ENCODE measurements around the gene MOB3A. TPM values are rescaled to one million over a fixed set of nuclear protein-coding genes. Genes with fewer than 3 reads are reported as not detected.

Gene MOB3A
- total RNA-seq, 1 donor from 2014 or later: 24.4 TPM

DNA sequence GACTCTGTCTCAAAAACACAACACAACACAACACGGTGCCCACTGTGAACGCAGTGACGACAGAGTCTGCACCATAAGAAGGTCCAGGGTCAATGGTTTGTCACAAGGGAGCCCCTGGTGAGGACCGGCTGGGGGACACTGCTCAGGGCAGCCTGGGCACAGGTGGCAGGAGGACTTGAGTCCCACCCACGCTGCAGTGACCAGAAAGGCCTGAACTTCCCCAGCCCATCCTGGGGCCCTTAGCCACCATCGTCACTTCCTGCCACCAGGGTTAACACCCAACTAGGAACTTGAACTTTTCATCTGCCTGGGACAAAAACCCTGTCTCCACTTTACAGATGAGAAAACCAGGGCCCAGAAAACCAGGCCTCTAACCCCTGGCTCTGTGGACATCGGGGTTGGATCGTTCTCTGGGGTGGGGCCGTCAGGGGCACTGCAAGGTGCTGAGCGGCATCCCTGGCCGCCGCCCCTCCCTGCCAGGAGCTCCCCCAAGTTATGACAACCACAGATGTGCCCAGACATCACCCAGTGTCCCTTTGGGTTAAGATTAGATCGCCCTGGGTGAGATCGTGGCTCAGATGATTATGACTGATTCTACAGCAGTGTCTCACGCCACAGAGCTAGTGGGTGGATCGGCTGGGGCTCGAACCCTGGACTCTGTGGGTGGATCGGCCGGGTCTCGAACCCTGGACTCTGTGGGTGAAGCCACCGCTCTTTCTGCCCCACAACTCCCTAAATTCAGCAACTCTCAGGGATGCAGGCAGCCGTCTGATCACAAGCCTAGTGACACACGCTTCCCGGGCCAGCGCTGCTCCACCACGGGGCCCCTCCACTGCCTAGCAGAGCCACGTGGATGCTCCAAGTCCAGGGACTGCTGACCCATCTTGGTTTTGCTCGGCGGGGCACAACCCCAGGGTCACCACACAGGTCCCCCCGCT, 14.0 kb downstream of the MOB3A start:
- DNase-seq: no peak

DNA sequence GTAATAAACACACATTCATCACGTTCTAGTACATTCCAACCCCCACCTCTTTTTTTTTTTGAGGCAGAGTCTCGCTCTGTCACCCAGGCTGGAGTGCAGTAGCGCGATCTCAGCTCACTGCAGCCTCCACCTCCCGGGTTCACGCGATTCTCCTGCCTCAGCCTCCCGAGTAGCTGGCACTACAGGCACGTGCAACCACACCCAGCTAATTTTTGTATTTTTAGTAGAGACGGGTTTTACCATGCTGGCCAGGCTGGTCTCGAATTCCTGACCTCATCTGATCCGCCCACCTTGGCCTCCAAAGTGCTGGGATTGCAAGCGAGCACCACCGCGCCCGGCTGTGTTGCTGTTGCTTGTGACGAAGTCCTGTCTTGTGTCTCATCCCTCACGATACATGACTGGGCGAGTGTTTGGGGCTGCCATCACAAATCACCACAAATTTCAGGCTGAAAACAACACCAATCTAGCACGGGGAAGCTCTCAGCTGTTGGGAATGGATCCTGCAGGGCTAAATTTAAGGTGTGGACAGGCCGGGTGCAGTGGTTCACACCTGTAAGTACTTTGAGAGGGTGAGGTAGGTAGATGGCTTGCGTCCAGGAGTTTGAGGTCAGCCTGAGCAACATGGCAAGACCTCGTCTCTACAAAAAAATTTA, 15.7 kb downstream of the MOB3A start:
- no peak for DNase-seq

DNA sequence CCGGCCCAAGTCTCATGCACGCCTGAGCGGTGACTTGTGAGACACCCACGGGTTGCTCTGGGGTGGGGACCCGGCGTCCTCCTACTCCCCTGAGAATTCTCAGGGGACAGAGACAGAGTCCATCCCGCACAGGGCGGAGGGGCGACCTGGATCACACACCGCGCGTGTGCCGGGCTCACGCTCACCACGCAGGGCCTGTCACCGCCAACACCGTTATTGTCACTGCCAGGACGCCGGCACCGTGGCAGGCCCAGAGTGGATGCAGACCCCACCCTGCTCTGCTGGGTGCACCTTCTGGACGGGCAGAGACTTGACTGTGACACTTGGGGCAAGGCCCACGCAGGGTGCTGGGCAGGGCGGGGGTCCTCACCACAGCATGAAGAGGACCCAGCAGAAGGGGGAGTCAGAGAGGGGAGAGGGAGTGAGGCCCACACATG, 16.2 kb downstream of the MOB3A start:
- DNase-seq: no peak

- no peak for DNase-seq
These were observed 16.9 kb downstream of the MOB3A start for GRCh38 chr19:2079076-2079864.

GRCh38 chr19:2077833-2078619, 18.1 kb downstream of the MOB3A start:
- no peak for DNase-seq

DNA sequence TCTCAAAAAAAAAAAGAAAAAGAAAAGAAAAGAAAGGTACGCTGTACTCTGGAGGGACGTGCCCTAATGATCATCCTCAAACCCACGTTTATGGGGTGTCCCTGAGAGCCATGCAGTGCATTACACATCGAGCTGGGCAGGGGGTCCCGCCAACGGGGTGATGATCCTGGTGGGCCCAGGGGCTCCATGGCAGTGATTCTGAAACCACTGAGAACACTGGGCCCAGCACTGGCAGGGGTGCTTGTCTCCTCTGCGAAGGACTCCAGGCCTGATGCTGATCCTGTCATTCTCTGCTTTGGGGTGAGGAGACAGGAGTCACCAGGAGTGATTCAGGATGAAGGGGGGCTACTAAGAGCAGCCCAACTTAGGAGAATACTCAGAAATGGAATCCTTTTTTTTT, 18.7 kb downstream of the MOB3A start:
- DNase-seq: no peak

GRCh38 chr19:2076526-2076944, 19.6 kb downstream of the MOB3A start:
- no peak for DNase-seq

GRCh38 chr19:2072757-2073551, 23.2 kb downstream of the MOB3A start:
- DNase-seq: no peak

GRCh38 chr19:2070986-2071673, 25.0 kb downstream of the MOB3A start:
- DNase-seq: no peak

- DNase-seq: no peak
These were observed 25.7 kb downstream of the MOB3A start for GRCh38 chr19:2070436-2070827.

DNA sequence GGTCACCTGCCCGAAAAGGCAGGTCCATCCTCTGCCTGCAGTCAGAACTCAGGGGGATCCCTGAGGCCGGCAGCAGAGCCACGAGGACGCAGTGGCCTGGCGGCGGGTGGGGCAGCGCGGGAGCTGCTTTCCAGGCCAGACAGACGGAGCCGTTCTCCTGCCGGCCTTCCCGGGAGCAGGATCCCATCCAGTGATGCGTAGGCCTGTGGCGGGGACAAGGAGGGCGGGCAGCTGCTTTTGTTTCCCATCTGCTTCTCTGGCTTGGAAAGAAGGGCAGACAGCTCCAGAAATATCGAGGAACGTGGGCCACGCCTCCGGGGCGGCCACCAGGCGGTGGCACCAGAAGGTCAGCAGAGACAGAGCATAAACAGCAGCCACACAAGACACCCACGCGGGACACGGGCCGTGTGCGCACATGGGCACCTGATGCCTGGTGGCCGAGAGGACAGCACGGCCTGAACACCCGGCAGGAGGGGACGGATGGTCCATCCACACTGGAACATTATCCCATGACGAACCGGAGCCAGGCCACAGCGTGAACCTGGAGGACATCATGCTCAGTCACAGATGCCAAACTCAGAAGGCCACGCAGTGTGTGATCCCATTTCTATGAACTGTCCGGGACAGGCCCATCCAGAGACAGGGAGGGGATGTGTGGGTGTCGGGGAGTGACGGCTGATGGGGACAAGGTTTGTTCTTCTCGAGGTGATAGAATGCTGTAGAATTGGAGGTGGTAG, 31.2 kb downstream of the MOB3A start:
- DNase-seq: peak; percentile 72

DNA sequence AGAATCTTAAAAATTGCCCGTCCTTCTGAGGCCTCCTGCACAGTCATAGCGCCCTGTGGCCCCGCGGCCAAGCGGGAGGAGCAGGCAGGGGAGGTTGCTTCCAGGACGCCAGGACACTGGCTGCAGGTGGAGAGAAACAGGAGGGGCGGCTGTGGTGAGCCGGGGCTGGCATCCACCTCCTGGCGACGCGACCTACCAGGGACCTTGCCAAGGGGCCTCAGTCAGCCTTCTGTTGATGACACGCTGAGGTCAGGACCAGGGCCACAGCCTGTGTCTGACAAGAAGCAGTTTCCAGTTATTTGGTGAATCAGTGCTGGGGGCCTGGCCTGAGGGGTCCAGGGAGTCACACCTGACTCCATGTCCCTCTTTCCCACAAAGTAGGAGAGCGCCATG, 31.7 kb downstream of the MOB3A start:
- DNase-seq: no peak

GRCh38 chr19:2063824-2064223, 32.3 kb downstream of the MOB3A start:
- DNase-seq: no peak

DNA sequence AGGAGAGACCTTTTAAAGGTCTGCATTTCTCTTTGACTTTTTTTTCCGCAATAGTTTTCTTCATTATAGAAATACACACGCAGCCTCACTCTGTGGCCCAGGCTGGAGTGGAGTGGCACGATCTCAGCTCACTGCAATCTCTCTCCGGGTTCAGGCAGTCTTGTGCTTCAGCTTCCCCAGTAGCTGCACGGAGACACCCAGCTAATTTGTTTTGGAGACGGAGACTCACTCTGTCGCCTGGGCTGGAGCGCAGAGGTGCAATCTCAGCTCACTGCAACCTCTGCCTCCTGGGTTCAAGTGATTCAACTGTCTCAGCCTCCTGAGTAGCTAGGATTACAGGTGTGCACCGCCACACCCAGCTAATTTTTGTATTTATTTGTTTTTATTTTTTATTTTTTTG, 33.4 kb downstream of the MOB3A start:
- no peak for DNase-seq

DNA sequence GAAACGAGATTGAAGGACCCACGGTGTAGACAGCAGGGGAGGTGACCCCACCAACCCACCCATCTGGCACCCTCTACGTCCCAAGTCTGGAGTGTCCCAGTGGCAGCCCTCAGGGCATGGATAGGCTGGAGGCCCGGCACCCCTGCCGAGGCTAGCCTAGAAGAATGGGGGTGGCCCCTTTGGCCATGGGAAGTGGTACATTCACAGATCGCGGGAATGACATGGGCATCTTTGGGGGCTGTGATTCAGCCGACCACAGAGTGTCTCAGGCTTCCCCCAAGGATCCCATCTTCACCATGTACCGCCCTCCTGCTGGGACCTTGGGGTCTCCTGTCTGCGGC, 33.8 kb downstream of the MOB3A start:
- DNase-seq: no peak

DNA sequence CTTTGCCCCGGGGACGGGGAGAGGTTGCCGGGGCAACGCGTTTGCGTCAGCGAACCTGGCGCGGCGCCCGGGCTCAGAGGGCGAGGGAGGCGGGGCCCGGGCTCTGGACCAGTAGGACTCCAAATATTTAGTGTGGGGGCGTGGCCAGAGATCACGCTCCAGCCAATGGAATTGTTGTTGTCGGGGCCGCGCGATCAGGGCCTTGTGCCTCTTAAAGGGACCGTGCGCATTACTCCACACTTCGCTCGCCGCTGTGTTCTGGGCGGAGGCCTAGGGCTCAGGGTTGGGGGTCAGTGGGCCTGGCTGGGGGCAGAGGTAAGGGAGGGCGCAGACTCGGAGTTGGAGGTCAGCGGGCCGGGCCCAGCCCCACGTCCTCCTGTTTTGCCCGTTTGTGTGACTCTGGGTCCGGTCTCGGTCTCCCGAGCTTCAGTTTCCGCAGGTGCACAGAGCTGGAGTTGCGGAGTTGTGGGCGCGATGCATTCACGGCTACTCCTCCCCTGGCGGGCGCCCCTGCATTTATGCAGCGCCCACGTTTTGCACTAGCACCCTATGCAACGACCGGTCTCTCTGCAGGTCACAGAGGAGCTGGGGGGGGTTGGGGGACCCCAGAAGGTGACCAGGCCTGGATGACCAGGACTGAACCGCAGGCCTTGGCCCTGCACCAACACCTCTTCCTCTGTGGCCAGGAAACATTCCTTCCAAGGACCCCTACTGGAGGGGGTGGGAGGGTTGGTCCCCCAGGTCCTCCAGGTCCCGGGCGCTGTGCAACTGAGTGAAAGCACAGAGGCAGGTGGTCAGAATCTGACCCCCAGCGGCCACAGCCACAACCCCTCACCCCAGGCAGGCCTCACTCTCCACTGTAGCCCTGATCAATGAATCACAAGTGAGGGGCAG, 34.4 kb downstream of the MOB3A start:
- peak; percentile 99 for DNase-seq

- DNase-seq: peak; percentile 83
These were observed 35.1 kb downstream of the MOB3A start for GRCh38 chr19:2060884-2061494.
